Neural crest cell (in vitro differentiated cells): ENCODE data around the gene ELFN1. TPM values are rescaled to one million over a fixed set of nuclear protein-coding genes. Genes with fewer than 3 reads are reported as not detected.

Experiments
- DNase-seq: peaks from one replicate; pipeline ENCODE4 v3.0.0; 2021; ENCODE audit warnings: low read depth, mixed read lengths, low spot score
- H3K27ac Mint-ChIP-seq: one replicate; pipeline ENCODE4 v1.8.0; 2021; ENCODE audit warnings: mild to moderate bottlenecking, mixed read lengths; ENCODE audit not compliant: unreplicated experiment
- H3K27me3 Mint-ChIP-seq: 2 replicates; pipeline ENCODE4 v1.8.0; 2021; ENCODE audit warnings: low read depth, mild to moderate bottlenecking, mixed read lengths
- H3K36me3 Mint-ChIP-seq: 2 replicates; pipeline ENCODE4 v1.8.0; 2021; ENCODE audit warnings: low read depth, mild to moderate bottlenecking, mixed read lengths
- H3K4me1 Mint-ChIP-seq: 2 replicates; pipeline ENCODE4 v1.8.0; 2021; ENCODE audit warnings: mixed read lengths
- H3K4me3 Mint-ChIP-seq: one replicate; pipeline ENCODE4 v1.8.0; 2021; ENCODE audit warnings: mild to moderate bottlenecking, mixed read lengths
- H3K9me3 Mint-ChIP-seq: 2 replicates; pipeline ENCODE4 v1.8.0; 2021; ENCODE audit warnings: mixed read lengths
- CTCF ChIP-seq: fragments of 200-600 bp; sonication (generic); conservative IDR thresholded peaks from 2 replicates; pipeline ENCODE4 v1.5.0; 2021; ENCODE audit warnings: antibody characterized with exemption, mild to moderate bottlenecking
- total RNA-seq: library from RNA; stranded (reverse); gene quantifications from 2 replicates; pipeline ENCODE4 v1.2.1, GENCODE V29; 2021

The ELFN1 gene
- total RNA-seq, 1 donor from 2014 or later: 8.5 TPM

GRCh38 chr7:1738511-1738910, 68.4 kb downstream of the ELFN1 start:
- no peak for TF ChIP-seq CTCF
- no peaks in the 10 kb centered on the region for H3K36me3 Mint-ChIP-seq
- H3K27ac Mint-ChIP-seq: no peak overlapping the region
- no peaks in the 10 kb centered on the region for H3K9me3 Mint-ChIP-seq
- peaks cover 10% of the 10 kb centered on the region for H3K4me1 Mint-ChIP-seq
- no peak overlapping the region for H3K4me3 Mint-ChIP-seq
- no peaks in the 10 kb centered on the region for H3K27me3 Mint-ChIP-seq
- no peak for DNase-seq

- peaks cover 10% of the 10 kb centered on the region for H3K4me1 Mint-ChIP-seq
- no peaks in the 10 kb centered on the region for H3K27me3 Mint-ChIP-seq
- no peaks in the 10 kb centered on the region for H3K9me3 Mint-ChIP-seq
- no peak for TF ChIP-seq CTCF
- H3K36me3 Mint-ChIP-seq: no peaks in the 10 kb centered on the region
- DNase-seq: no peak
- H3K4me3 Mint-ChIP-seq: no peak overlapping the region
- H3K27ac Mint-ChIP-seq: no peak overlapping the region
These were observed 68.9 kb downstream of the ELFN1 start for GRCh38 chr7:1738956-1739355.

GRCh38 chr7:1739593-1739992, 69.5 kb downstream of the ELFN1 start:
- no peak for TF ChIP-seq CTCF
- Mint-ChIP-seq H3K9me3 (no peaks in the 10 kb centered on the region), H3K27ac (peak overlapping the region; percentile 19), H3K36me3 (no peaks in the 10 kb centered on the region), H3K4me3 (no peak overlapping the region), H3K4me1 (peaks cover 10% of the 10 kb centered on the region), H3K27me3 (no peaks in the 10 kb centered on the region)
- no peak for DNase-seq

GRCh38 chr7:1740214-1740613, 70.1 kb downstream of the ELFN1 start:
- Mint-ChIP-seq H3K36me3 (no peaks in the 10 kb centered on the region), H3K4me3 (no peak overlapping the region), H3K4me1 (peaks cover 10% of the 10 kb centered on the region)

GRCh38 chr7:1741246-1741645, 71.2 kb downstream of the ELFN1 start:
- no peak for TF ChIP-seq CTCF
- H3K4me3 Mint-ChIP-seq: no peak overlapping the region
- H3K4me1 Mint-ChIP-seq: peaks cover 10% of the 10 kb centered on the region
- H3K27ac Mint-ChIP-seq: no peak overlapping the region
- no peak for DNase-seq
- H3K27me3 Mint-ChIP-seq: no peaks in the 10 kb centered on the region
- H3K9me3 Mint-ChIP-seq: no peaks in the 10 kb centered on the region
- H3K36me3 Mint-ChIP-seq: no peaks in the 10 kb centered on the region

More at GRCh38 chr7:1740214-1740613, 70.1 kb downstream of the ELFN1 start:
- Mint-ChIP-seq H3K27ac (no peak overlapping the region), H3K9me3 (no peaks in the 10 kb centered on the region), H3K27me3 (no peaks in the 10 kb centered on the region)
- no peak for TF ChIP-seq CTCF
- no peak for DNase-seq
